ENCODE data around the gene LRRC8E.
A peak's percentile ranks its signal among the peaks of the same experiment; 100 is the strongest.

Gene LRRC8E
- 0 to 0.05 reads per million in 2 donors for total RNA-seq

DNA sequence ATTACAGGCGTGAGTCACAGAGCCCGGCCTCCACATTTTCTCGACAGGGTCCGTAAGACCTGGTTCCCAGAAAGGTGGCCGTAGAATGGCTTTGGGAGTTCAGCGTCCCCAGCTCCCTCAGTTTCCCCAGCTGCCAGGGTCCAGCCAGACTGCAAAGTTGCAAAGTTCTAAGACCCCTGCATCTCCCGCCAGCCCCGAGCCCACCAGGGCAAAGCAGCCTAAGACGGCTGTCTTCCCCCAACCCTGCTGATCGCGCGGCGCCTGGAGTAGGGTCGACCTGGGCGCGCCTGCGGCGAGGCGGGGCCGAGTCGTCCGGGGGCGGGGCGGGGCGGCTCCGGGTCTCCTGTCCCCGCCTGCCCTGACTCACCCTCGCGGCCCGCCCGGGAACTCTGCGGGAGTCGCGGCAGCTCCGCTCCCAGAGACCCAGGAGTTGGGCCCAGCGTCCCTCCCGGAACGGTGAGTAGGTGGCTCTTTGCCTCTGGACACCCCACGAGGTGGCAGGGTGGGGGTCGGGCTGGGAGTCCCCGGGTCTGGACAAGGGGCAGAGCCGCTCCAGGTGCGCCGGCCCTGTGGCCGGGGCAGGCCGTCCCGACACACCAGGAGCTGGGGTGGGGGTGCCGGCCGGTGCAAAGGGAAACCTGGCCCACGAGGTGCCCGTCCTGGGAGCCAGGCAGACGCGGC lies at the start of gene LRRC8E:
LRRC8E (plus strand) TSS at position 366 of the 681 bp plus-strand sequence. CDS start 7,094 bp downstream, outside the sequence.
- DNase-seq, result no peak

DNA sequence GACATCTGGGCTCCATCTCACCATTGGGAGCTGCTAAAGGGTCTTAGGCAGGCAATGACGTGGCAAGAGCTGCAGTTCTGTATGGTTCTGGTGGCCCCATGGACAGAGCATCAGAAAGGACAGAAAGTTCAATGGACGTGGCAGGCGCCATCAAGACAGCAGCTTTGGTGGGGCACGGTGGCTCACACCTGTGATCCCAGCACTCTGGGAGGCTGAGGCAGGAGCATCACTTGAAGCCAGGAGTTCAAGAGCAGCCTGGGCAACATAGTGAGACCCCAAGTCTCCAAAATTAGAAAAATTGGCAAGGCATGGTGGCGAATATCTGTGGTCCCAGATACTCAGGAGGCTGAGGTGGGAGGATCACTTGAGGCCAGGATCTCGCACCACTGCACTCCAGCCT lies 48.8 kb upstream of the LRRC8E start:
- DNase-seq, result no peak

DNA sequence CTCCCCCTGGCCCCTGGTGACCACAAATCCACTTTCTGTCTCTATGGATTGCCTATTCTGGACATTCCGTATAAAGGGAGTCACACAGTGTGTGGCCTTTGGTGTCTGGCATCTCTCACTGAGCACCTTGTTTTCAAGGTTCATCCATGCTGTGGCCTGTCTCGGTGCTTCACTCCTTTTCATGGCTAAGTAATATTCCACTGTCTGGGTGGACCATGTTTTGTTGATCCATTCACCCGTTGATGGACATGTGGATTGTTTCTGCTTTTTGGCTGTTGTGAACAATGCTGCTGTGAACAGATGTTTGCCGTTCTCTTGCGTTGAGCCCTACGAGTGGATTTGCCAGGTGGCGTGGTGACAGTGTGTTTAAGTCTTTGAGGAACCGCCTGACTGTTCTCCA lies 47.7 kb upstream of the LRRC8E start:
- no peak for DNase-seq

DNA sequence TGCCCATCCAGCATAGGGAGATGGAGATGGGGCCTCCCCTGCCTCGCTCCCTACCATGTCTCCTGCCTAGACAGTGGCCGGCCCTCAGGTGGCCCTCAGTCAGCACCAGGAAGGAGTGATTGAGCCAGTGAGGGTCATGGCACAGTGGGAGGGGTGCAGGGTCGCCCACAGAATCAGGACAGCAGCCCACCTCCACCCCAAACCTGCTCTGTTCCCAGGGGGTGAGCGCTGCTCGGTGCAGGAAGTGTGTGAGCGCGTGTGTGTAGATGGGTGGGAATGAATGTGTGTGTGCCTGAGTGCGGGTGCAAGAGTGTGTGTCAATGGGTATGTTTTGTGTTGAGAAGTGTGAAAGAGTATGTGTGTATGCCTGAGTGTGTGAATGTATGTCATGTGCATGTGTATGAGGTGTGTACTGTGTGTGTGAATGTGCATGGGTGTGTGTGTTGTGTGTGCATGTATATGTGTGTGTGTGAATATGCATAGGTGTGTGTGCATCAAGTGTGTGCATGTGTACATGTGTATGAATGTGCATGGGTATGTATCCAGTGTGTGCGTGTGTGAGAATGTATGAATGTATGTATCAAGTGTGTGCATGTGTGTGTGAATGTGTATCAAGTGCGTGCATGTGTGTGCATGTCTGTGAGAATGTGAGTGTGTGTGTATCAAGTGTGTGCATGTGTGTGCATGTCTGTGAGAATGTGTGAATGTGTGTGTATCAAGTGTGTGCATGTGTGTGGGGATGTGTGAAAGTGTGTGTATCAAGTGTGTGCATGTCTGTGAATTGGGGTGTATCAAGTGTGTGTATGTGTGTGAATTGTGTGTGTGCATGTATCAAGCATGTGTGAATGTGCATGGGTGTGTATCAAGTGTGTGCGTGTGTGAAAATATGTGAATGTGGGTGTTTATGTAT lies 46.3 kb upstream of the LRRC8E start:
- DNase-seq, result no peak

DNA sequence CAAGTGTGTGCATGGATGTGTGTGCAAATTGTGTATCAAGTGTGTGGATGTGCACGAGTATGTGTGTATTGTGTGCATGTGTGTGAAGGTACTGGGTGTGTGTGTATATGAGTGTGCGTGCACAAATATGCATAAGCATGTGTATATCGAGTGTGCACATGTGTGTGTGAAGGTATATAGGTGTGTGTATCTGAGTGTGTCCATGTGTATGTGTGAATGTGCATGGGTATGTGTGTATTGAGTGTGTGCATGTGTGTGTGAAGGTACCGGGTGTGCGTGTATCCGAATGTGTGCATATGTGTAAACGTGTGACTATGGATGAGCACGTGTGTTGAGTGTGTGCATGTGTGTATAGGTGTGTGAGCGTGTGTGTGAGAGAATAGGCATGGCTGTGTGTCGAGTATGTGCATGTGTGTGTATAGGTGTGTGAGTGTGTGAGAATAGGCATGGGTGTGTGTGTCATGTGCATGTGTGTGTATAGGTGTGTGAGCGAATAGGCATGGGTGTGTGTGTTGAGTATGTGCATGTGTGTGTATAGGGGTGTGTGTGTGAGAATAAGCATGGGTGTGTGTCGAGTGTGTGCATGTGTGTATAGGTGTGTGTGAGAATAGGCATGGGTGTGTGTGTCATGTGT lies 45.5 kb upstream of the LRRC8E start:
- DNase-seq, result no peak

DNA sequence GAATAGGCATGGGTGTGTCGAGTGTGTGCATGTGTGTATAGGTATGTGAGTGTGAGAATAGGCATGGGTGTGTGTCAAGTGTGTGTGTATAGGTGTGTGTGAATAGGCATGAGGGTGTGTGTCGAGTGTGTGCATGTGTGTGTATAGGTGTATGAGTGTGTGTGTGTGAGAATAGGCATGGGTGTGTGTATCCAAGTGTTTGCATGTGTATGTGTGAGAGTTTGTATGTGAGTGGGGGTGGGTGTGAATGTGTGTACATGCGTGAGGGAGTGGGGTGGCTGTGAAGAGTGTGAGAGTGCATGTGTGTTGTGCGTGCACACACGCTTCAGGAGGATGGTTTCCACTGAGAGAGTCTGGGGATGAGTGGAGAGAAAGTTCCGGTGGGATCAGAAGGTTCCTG lies 44.8 kb upstream of the LRRC8E start:
- no peak for DNase-seq

DNA sequence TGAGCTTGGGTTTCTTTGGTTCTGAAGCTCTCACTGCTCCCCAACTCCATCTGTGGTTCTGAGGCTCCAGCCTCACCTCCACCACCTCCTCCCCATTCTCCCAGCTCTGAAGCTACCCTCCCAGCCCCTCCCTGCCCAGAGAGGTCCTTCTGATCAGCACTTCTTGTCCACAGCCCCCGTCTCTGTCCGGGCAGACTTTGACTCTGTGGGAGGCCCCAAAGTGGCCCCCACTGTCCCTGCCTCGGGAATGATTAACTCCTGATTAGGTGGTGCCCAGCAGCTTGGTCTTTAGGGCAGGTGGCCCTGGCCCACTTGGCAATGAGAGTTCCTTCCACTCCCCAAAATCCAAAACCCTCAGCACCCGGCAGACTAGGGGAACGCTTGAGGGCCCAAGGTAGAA lies 43.9 kb upstream of the LRRC8E start:
- no peak for DNase-seq

DNA sequence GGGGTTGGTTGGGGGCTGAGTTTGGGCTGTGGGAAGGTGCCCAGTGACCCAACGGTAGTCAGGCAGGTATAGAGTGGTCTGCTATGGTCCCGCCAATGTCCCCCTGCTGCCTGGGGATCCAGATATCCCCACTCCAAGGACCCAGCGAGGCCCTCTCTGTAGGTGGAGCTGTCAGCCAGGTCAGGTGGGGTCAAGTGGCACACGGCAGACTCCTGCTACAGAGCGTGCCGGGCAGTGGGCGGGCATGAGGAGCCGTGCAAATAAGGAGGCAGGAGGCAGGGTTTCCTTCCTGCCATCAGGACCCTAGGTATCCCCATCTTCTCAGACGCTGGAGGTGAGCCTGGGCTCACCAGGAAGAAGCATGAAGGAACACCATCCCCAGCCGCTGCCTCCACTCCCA lies 43.4 kb upstream of the LRRC8E start:
- no peak for DNase-seq

DNA sequence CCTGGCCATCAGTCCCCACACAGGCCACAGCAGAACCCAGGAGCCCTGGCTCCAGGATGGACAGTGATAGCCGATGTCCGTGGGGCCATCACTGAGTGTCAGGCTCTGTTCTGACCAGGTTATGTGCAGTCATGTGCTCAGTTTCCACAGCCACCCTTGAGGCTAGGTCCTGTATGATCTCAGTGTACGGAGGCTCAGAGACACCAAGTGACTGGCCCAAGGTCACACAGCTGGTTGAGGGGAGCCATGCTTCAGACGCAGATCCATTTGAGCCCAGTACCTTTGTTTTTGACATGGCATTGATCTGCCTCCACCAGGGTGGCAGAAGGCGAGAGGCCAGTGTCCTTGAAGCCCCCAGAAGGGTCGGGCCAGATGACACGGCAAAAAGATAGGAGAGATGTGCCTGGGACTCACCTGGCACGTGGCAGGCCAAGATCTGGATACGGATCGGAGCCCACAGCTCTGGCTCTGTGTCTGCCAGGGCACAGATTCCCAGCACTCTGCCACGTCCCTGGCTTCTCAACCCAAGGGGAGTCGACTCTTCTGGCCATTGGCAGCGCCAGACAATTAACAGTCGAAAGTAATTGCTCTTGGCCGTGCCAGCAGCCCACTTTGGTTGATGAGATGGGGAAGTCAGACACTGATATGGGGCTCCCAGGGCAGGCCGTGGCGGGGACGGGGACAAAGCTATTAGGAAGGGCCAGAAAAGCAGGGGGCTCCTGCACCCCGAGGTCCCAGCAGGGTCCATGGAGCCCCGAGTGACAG lies 42.7 kb upstream of the LRRC8E start:
- DNase-seq, result no peak

GRCh38 chr19:7846155-7846646 lies 42.1 kb upstream of the LRRC8E start:
- DNase-seq, result no peak

DNA sequence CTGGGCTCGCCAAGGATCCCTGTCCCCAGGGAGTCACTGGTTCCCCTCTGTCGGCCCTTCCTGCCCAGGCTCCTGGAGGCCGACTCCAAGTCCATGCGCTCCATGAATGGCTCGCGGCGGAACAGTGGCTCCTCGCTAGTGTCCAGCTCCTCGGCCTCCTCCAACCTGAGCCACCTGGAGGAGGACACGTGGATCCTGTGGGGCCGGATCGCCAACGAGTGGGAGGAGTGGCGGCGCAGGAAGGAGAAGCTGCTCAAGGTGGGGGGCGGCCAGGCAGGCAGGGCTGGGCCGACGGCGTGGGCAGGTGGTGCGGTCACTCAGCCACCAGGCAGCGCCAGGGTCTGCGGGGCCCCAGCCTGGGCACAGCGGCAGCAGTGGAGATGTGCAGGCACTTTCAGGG lies 40.6 kb upstream of the LRRC8E start:
- DNase-seq, result no peak

- DNase-seq, result no peak
Observed at GRCh38 chr19:7848779-7849457, 39.4 kb upstream of the LRRC8E start.

- DNase-seq, result no peak
Observed at GRCh38 chr19:7849631-7849999, 38.7 kb upstream of the LRRC8E start.

GRCh38 chr19:7850000-7850813 lies 38.1 kb upstream of the LRRC8E start:
- no peak for DNase-seq

GRCh38 chr19:7850945-7851622 lies 37.2 kb upstream of the LRRC8E start:
- no peak for DNase-seq

- DNase-seq, result no peak
Observed at GRCh38 chr19:7851623-7852500, 36.4 kb upstream of the LRRC8E start.

DNA sequence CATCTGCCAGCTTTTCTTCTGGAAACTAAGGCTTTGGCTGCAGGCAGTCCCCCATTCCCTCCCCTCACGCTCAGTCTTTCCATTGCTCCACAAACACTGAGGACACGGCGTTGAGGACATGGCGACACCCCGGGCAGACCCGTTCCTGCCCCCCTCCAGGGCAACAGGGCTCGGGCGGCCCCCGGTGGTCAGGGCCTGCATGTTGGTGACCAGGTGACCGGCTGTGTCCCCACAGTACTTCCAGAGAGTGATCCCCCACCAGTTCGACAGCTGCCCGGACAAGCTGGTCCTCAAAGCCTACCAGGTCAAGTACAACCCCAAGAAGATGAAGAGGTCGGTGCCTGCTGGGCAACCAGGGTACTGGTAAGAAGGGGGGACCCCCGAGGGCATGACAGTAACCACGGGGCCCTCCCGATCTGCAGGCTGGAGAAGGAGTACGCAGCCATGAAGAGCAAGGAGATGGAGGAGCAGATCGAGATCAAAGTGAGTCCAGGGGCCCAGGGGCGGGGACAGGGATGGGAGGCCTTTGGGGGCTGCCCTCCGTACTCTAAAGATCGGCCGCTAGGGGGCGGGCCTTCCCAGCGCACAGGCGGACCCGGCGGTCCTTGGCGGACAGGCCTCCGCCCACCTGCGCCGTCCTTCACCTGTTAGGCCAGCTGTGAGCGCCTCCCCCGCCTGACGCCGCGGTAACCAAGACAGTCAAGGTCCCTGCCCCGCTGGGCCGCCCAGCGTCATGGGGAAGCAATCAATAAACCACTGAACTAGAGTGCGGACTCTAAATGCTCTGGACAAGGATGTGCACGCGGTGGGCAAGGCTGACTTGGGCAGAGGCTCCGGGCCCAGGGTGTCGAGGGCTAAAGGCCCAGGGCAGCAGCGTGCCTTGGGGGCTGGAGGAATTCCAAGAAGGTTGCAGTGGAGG lies 35.2 kb upstream of the LRRC8E start:
- DNase-seq, result peak; percentile 32

GRCh38 chr19:7853770-7854128 lies 34.6 kb upstream of the LRRC8E start:
- no peak for DNase-seq
